HG03108 (cell line): ENCODE data around the gene CMTM4.
"Not testable (repeated sequence)": the region's sequence is repeated elsewhere in the genome, so short reads cannot be mapped to it uniquely, and the experiment has no call there.

Experiments used
- ATAC-seq: cut with Tn5 transposase; IDR thresholded peaks from one replicate; pipeline ENCODE4 v1.9.1; 2021; ENCODE audit warnings: moderate library complexity; ENCODE audit not compliant: unreplicated experiment

Gene CMTM4

GRCh38 chr16:66649167-66649566, 47.4 kb downstream of the CMTM4 start:
- ATAC-seq, result no peak

- no peak for ATAC-seq
Observed at GRCh38 chr16:66647866-66648265, 48.7 kb downstream of the CMTM4 start.

DNA sequence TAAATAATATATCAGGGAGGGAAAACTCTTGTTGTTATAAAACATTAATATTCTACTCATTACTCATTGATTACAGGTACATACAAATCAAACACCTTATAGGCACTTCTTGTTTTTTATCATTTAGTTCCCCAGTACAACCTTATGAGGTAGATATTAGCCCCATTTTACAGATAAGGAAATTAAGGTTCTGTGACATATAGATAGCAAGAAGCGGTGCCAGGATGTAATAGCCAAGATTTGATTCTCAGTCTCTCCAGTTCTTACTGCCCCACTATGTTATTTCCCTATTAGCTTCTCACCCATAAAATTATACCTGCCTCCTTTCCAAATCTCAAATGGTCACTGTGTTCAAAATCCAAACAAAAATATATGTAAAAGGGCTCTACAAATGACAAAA, 55.2 kb downstream of the CMTM4 start:
- ATAC-seq, result no peak

DNA sequence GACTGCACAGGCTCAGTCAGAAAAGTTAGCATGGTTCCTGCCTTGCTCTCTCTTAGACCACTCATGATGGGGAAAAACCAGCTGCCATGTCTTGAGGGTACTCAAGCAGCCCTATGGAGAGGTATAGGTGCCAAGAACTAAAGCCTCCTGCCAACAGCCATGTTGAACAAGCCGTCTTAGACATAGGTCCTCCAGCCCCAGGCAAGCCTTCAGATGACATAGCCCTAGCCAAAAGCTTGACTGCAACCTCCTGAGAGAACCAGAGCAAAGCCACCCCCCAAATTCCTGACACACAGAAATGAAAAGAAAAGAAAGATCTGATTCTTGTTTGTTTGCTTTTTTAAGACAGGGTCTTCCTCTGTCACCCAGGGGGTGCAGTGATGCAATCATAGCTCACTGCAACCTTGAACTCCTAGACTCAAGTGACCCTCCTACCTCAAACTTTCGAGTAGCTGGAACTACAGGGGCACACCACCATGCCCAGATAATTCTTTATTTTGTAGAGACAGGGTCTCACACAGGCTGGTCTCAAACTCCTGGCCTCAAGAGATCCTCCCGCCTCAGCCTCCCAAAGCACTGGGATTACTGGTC, 55.7 kb downstream of the CMTM4 start:
- no peak for ATAC-seq

- no peak for ATAC-seq
Observed at GRCh38 chr16:66639091-66639885, 57.3 kb downstream of the CMTM4 start.

GRCh38 chr16:66637806-66638205, 58.7 kb downstream of the CMTM4 start:
- no peak for ATAC-seq

- no peak for ATAC-seq
Observed at GRCh38 chr16:66636199-66636598, 60.3 kb downstream of the CMTM4 start.

GRCh38 chr16:66635406-66635805, 61.1 kb downstream of the CMTM4 start:
- no peak for ATAC-seq

GRCh38 chr16:66634527-66635196, 61.9 kb downstream of the CMTM4 start:
- no peak for ATAC-seq

GRCh38 chr16:66631558-66631957, 65.0 kb downstream of the CMTM4 start:
- not testable (repeated sequence) for ATAC-seq

DNA sequence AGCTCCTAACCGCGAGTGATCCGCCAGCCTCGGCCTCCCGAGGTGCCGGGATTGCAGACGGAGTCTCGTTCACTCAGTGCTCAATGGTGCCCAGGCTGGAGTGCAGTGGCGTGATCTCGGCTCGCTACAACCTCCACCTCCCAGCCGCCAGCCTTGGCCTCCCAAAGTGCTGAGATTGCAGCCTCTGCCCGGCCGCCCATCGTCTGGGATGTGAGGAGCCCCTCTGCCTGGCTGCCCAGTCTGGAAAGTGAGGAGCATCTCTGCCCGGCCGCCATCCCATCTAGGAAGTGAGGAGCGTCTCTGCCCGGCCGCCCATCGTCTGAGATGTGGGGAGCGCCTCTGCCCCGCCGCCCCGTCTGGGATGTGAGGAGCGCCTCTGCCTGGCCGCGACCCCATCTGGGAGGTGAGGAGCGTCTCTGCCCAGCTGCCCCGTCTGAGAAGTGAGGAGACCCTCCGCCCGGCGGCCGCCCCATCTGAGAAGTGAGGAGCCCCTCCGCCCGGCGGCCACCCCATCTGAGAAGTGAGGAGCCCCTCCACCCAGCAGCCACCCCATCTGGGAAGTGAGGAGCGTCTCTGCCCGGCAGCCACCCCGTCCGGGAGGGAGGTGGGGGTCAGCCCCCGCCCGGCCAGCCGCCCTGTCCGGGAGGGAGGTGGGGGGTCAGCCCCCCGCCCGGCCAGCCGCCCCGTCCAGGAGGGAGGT, 65.8 kb downstream of the CMTM4 start:
- ATAC-seq, result not testable (repeated sequence)

- no peak for ATAC-seq
Observed at GRCh38 chr16:66629856-66630255, 66.7 kb downstream of the CMTM4 start.

- not testable (repeated sequence) for ATAC-seq
Observed at GRCh38 chr16:66627611-66628378, 68.7 kb downstream of the CMTM4 start.

- no peak for ATAC-seq
Observed at GRCh38 chr16:66623755-66624154, 72.8 kb downstream of the CMTM4 start.

- no peak for ATAC-seq
Observed at GRCh38 chr16:66622863-66623262, 73.7 kb downstream of the CMTM4 start.

DNA sequence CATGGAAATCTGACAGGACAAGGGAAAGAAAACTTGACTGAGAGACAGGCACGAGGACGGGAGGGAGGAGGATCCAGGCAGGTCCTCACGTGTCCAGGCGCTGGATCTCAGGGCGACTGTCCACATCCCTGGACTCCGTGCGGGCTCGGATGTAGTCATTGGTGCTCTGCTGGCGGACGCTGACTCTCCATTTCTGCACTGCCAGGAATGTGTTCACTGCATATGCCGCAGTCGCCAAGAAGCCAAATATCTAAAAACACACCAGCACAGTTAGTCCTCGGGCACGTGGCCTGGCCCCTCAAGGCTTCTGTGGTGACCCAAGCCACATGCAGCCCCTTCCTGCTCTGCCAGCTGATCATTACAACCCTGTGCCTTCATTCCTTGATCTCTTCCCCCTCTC, 74.6 kb downstream of the CMTM4 start:
- ATAC-seq, result no peak

DNA sequence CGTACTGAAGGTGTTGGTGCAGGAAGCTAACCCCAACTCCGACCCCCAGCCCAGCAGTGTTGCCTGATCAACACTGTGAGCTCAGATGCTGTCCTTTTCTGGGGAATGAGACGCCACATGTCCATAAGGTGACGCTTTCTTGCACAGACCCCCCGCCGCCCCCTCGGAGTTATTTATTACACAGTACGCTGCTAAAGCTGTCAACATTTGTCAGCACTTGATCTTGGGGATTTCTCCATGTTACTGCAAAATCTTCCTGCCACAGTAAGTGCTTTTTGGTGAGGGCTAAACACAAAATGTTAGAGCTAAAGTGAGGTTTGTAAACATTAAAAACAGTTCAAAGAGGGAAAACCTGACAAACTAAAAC, 76.1 kb downstream of the CMTM4 start:
- no peak for ATAC-seq

- no peak for ATAC-seq
Observed at GRCh38 chr16:66619534-66620428, 76.8 kb downstream of the CMTM4 start.

DNA sequence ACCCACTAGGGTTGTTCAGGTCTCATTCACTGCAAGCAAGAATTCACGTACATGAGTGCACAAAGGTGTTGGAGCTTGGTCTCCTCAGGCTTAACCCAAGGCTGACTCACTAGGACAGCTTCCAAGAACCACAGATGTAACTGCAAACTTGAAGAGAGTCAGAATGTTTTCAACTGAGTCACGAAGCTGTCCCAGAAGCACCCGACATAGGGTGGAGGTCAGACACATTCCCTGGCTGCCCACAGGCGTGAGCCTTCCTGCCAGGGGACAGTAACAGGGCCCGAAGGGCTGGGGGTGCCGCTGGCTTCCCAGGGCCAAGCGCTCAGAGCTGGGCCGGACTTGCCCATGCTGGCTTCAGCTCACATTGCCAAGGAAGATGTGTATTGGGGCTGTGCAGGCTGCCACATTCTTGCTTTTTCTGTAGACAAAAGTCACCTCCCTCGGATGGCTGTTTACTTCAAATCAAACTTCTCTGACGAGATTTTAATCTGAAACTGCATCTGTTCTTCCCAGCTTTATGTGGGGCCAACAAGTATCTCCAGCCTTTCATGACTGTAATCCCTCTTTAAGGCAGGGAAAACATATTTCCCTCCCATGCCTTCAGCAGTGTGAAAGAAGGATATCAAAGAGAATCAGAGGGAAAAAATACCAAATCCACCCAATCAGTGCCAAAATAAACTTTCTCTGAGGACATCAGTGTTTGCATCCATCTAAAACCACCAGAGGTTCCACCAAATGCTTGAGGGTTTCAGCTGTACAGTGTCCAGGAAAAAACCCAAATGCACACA, 77.8 kb downstream of the CMTM4 start:
- no peak for ATAC-seq
